ENCODE results near the gene KNDC1.

- TF ChIP-seq CTCF (conservative IDR thresholded peaks at IDR 0.05 in 1 of 2, IDR thresholded peaks at IDR 0.05 in 1 of 2; ENCODE audit: extremely low read depth in 1 of 2, insufficient read depth in 1 of 2, low read depth in 1 of 2, low read length in 2 of 2) (no peak), EZH2 (IDR thresholded peaks at IDR 0.05; ENCODE audit: borderline replicate concordance, low read length) (no peak)
Observed at GRCh38 chr10:133129071-133129858, 30.8 kb upstream of the KNDC1 start.
